Liver (tissue), 3 donors: ENCODE data around the gene CPED1.

Experiments used
- EGR1 ChIP-seq, 2 donors: IDR thresholded peaks; 2 replicates each; pipeline ENCODE4 v1.6.1; 2016 to 2018; ENCODE audit warnings: antibody characterized with exemption in 2 of 2, low read depth in 2 of 2
- FOXA1 ChIP-seq: IDR thresholded peaks from 2 replicates; pipeline ENCODE4 v1.6.1; 2016; ENCODE audit warnings: antibody characterized with exemption
- GABPA ChIP-seq, 2 donors: IDR thresholded peaks in 1 of 2; conservative IDR thresholded peaks in 1 of 2; 2 replicates each; pipeline ENCODE4 v1.6.1; 2016; ENCODE audit warnings: antibody characterized with exemption in 2 of 2, mild to moderate bottlenecking in 1 of 2, moderate library complexity in 1 of 2
- RXRA ChIP-seq, 2 donors: IDR thresholded peaks; 2 replicates each; pipeline ENCODE4 v1.6.1; 2017 to 2018; ENCODE audit warnings: antibody characterized with exemption in 2 of 2, mild to moderate bottlenecking in 1 of 2
- SP1 ChIP-seq: IDR thresholded peaks from 2 replicates; pipeline ENCODE4 v1.6.1; 2018; ENCODE audit warnings: antibody characterized with exemption, mild to moderate bottlenecking
- YY1 ChIP-seq: IDR thresholded peaks from 2 replicates; pipeline ENCODE4 v1.6.1; 2016; ENCODE audit warnings: antibody characterized with exemption, mild to moderate bottlenecking
- TF ChIP-seq, protein P1 (sequence below): fragments of 150-350 bp; IDR thresholded peaks from 2 replicates; pipeline ENCODE4 v1.5.1; 2017; ENCODE audit warnings: improper control_type of control experiment, low read depth, low read length; ENCODE audit not compliant: missing input control
- TF ChIP-seq, protein P2 (sequence below): IDR thresholded peaks from 2 replicates; pipeline ENCODE4 v1.6.1; 2016; ENCODE audit warnings: antibody characterized with exemption
- TF ChIP-seq, protein P3 (sequence below): IDR thresholded peaks from 2 replicates; pipeline ENCODE4 v1.6.1; 2016; ENCODE audit warnings: antibody characterized with exemption, mild to moderate bottlenecking
- donor health status: healthy.
- donor health status: healthy.

DNA sequence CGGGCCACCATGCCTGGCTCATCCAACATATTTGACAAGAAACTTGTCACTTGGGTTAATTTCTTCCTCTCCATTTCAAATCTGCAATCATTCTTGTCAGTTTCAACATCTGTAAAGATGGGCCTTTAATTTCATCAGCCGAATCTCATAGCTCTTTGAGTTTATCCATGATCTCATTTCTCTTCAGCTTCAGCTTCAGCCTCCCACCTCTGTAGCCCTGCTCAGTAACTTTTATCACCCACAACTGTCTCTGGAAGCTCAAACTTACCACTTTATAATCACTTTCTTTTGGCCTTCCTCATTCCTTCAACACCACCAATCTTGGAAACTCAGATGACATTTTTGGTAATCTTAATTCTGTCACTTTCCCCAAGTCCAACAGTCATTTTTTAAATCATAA is 83.2 kb downstream of the CPED1 start:
- TF ChIP-seq EGR1 (IDR thresholded peaks at IDR 0.05; ENCODE audit: low read depth in 2 of 2): no peak
- TF ChIP-seq FOXA1: no peak
- TF ChIP-seq, protein P1, sequence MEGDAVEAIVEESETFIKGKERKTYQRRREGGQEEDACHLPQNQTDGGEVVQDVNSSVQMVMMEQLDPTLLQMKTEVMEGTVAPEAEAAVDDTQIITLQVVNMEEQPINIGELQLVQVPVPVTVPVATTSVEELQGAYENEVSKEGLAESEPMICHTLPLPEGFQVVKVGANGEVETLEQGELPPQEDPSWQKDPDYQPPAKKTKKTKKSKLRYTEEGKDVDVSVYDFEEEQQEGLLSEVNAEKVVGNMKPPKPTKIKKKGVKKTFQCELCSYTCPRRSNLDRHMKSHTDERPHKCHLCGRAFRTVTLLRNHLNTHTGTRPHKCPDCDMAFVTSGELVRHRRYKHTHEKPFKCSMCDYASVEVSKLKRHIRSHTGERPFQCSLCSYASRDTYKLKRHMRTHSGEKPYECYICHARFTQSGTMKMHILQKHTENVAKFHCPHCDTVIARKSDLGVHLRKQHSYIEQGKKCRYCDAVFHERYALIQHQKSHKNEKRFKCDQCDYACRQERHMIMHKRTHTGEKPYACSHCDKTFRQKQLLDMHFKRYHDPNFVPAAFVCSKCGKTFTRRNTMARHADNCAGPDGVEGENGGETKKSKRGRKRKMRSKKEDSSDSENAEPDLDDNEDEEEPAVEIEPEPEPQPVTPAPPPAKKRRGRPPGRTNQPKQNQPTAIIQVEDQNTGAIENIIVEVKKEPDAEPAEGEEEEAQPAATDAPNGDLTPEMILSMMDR: no peak
- TF ChIP-seq GABPA (IDR thresholded peaks at IDR 0.05 in 1 of 2, conservative IDR thresholded peaks at IDR 0.05 in 1 of 2): no peak
- TF ChIP-seq YY1: no peak
- TF ChIP-seq RXRA (IDR thresholded peaks at IDR 0.05): no peak
- TF ChIP-seq, protein P2, sequence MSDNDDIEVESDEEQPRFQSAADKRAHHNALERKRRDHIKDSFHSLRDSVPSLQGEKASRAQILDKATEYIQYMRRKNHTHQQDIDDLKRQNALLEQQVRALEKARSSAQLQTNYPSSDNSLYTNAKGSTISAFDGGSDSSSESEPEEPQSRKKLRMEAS: no peak
- TF ChIP-seq SP1: no peak
- TF ChIP-seq, protein P3, sequence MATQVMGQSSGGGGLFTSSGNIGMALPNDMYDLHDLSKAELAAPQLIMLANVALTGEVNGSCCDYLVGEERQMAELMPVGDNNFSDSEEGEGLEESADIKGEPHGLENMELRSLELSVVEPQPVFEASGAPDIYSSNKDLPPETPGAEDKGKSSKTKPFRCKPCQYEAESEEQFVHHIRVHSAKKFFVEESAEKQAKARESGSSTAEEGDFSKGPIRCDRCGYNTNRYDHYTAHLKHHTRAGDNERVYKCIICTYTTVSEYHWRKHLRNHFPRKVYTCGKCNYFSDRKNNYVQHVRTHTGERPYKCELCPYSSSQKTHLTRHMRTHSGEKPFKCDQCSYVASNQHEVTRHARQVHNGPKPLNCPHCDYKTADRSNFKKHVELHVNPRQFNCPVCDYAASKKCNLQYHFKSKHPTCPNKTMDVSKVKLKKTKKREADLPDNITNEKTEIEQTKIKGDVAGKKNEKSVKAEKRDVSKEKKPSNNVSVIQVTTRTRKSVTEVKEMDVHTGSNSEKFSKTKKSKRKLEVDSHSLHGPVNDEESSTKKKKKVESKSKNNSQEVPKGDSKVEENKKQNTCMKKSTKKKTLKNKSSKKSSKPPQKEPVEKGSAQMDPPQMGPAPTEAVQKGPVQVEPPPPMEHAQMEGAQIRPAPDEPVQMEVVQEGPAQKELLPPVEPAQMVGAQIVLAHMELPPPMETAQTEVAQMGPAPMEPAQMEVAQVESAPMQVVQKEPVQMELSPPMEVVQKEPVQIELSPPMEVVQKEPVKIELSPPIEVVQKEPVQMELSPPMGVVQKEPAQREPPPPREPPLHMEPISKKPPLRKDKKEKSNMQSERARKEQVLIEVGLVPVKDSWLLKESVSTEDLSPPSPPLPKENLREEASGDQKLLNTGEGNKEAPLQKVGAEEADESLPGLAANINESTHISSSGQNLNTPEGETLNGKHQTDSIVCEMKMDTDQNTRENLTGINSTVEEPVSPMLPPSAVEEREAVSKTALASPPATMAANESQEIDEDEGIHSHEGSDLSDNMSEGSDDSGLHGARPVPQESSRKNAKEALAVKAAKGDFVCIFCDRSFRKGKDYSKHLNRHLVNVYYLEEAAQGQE: no peak
